ENCODE data around the gene SEMA5A.

GRCh38 chr5:9058161-9058560 is 487.7 kb downstream of the SEMA5A start:
- TF ChIP-seq POLR2A (IDR thresholded peaks at IDR 0.05; ENCODE audit: low read length): no peak
- no peak for TF ChIP-seq GATA1 (IDR thresholded peaks at IDR 0.05; ENCODE audit: low read depth, low read length)

Measured in erythroblast (primary cell).